Neural cell (in vitro differentiated cells): ENCODE measurements around the gene PLXNC1.

Source experiments
- CTCF ChIP-seq: fragments of 450-650 bp; IDR thresholded peaks from 2 replicates; pipeline ENCODE4 v1.5.1; 2014; ENCODE audit warnings: antibody characterized with exemption, mild to moderate bottlenecking, moderate library complexity; ENCODE audit not compliant: poor library complexity, severe bottlenecking
- EP300 ChIP-seq: fragments of 450-650 bp; conservative IDR thresholded peaks from 2 replicates; pipeline ENCODE4 v1.6.1; 2014; ENCODE audit warnings: antibody characterized with exemption, mild to moderate bottlenecking, moderate library complexity; ENCODE audit not compliant: poor library complexity, severe bottlenecking
- EZH2 ChIP-seq: fragments of 200-600, 300-800 bp; shearing (Covaris generic), sonication (generic); IDR thresholded peaks from 2 replicates; pipeline ENCODE4 v1.6.1; 2014; ENCODE audit warnings: antibody characterized with exemption, low read length, borderline replicate concordance, mild to moderate bottlenecking; ENCODE audit not compliant: insufficient read depth, poor library complexity, severe bottlenecking
- MXI1 ChIP-seq: fragments of 450-650 bp; conservative IDR thresholded peaks from 2 replicates; pipeline ENCODE4 v1.6.1; 2014; ENCODE audit warnings: antibody characterized with exemption, mild to moderate bottlenecking; ENCODE audit not compliant: poor library complexity, severe bottlenecking
- POLR2AphosphoS5 ChIP-seq: IDR thresholded peaks from 2 replicates; pipeline ENCODE4 v1.6.1; 2012
- RAD21 ChIP-seq: fragments of 450-650 bp; conservative IDR thresholded peaks from 2 replicates; pipeline ENCODE4 v1.6.1; 2014; ENCODE audit warnings: antibody characterized with exemption, mild to moderate bottlenecking, moderate library complexity
- REST ChIP-seq: IDR thresholded peaks from 2 replicates; pipeline ENCODE4 v1.6.1; 2012; ENCODE audit warnings: borderline replicate concordance
- SMC3 ChIP-seq: fragments of 450-650 bp; conservative IDR thresholded peaks from 2 replicates; pipeline ENCODE4 v1.6.1; 2014; ENCODE audit warnings: antibody characterized with exemption, mild to moderate bottlenecking, moderate library complexity; ENCODE audit not compliant: poor library complexity
- TAF1 ChIP-seq: IDR thresholded peaks from 2 replicates; pipeline ENCODE4 v1.6.1; 2012; ENCODE audit warnings: low read depth

- TF ChIP-seq CTCF: no peak
- no peak for TF ChIP-seq MXI1
- TF ChIP-seq EP300: no peak
- TF ChIP-seq RAD21: no peak
- TF ChIP-seq POLR2AphosphoS5: no peak
- TF ChIP-seq EZH2: no peak
- no peak for TF ChIP-seq TAF1
- no peak for TF ChIP-seq SMC3
- no peak for TF ChIP-seq REST
Measured at GRCh38 chr12:94327809-94328208, 179.4 kb downstream of the PLXNC1 start.
